Stimulated activated naive CD8-positive, alpha-beta T cell treated with anti-CD3 and anti-CD28 coated beads, Interleukin-15, Interleukin-2, amounts not matched to agents 100 ng/mL and 50 ng/mL, for 24 hours (primary cell): Measurements from ENCODE around the gene SSC5D.

Experiments used
- H3K27ac Mint-ChIP-seq: one replicate; pipeline ENCODE4 v1.8.0; 2021; ENCODE audit warnings: mild to moderate bottlenecking, mixed read lengths
- H3K27me3 Mint-ChIP-seq: one replicate; pipeline ENCODE4 v1.8.0; 2021; ENCODE audit warnings: mixed read lengths
- H3K36me3 Mint-ChIP-seq: one replicate; pipeline ENCODE4 v1.8.0; 2021; ENCODE audit warnings: low read depth, mixed read lengths
- H3K4me1 Mint-ChIP-seq: one replicate; pipeline ENCODE4 v1.8.0; 2021; ENCODE audit warnings: low read depth, mixed read lengths
- H3K4me3 Mint-ChIP-seq: one replicate; pipeline ENCODE4 v1.8.0; 2021; ENCODE audit warnings: mild to moderate bottlenecking, mixed read lengths
- H3K9me3 Mint-ChIP-seq: one replicate; pipeline ENCODE4 v1.8.0; 2021; ENCODE audit warnings: mixed read lengths

SSC5D gene

GRCh38 chr19:55539090-55539984, 51.1 kb downstream of the SSC5D start:
- H3K27me3 Mint-ChIP-seq, result no peaks in the 10 kb centered on the region
- peaks cover 3% of the 10 kb centered on the region for H3K9me3 Mint-ChIP-seq
- no peaks in the 10 kb centered on the region for H3K36me3 Mint-ChIP-seq
- no peak overlapping the region for H3K27ac Mint-ChIP-seq
- no peaks in the 10 kb centered on the region for H3K4me1 Mint-ChIP-seq
- no peak overlapping the region for H3K4me3 Mint-ChIP-seq

- H3K4me1 Mint-ChIP-seq, result no peaks in the 10 kb centered on the region
Measured at GRCh38 chr19:55540619-55541018, 52.4 kb downstream of the SSC5D start.

GRCh38 chr19:55541091-55541490, 52.9 kb downstream of the SSC5D start:
- H3K4me1 Mint-ChIP-seq, result no peaks in the 10 kb centered on the region
- H3K27ac Mint-ChIP-seq, result no peak overlapping the region
- H3K9me3 Mint-ChIP-seq, result peaks cover 3% of the 10 kb centered on the region
- H3K4me3 Mint-ChIP-seq, result no peak overlapping the region
- peaks cover 6% of the 10 kb centered on the region for H3K27me3 Mint-ChIP-seq
- H3K36me3 Mint-ChIP-seq, result no peaks in the 10 kb centered on the region

More at GRCh38 chr19:55540619-55541018, 52.4 kb downstream of the SSC5D start:
- Mint-ChIP-seq H3K36me3 (no peaks in the 10 kb centered on the region), H3K9me3 (peaks cover 3% of the 10 kb centered on the region), H3K4me3 (no peak overlapping the region), H3K27me3 (peaks cover 2% of the 10 kb centered on the region), H3K27ac (no peak overlapping the region)

GRCh38 chr19:55542292-55542855, 54.1 kb downstream of the SSC5D start:
- Mint-ChIP-seq H3K36me3 (no peaks in the 10 kb centered on the region), H3K27ac (no peak overlapping the region), H3K9me3 (peaks cover 3% of the 10 kb centered on the region), H3K27me3 (peaks cover 6% of the 10 kb centered on the region), H3K4me1 (no peaks in the 10 kb centered on the region), H3K4me3 (no peak overlapping the region)

GRCh38 chr19:55543567-55543966, 55.3 kb downstream of the SSC5D start:
- H3K36me3 Mint-ChIP-seq, result no peaks in the 10 kb centered on the region
- no peak overlapping the region for H3K4me3 Mint-ChIP-seq
- H3K27me3 Mint-ChIP-seq, result peaks cover 9% of the 10 kb centered on the region
- H3K9me3 Mint-ChIP-seq, result peaks cover 3% of the 10 kb centered on the region
- H3K4me1 Mint-ChIP-seq, result no peaks in the 10 kb centered on the region
- H3K27ac Mint-ChIP-seq, result no peak overlapping the region

- no peaks in the 10 kb centered on the region for H3K4me1 Mint-ChIP-seq
- H3K27me3 Mint-ChIP-seq, result peaks cover 9% of the 10 kb centered on the region
- no peak overlapping the region for H3K27ac Mint-ChIP-seq
- no peak overlapping the region for H3K4me3 Mint-ChIP-seq
- H3K9me3 Mint-ChIP-seq, result peaks cover 3% of the 10 kb centered on the region
- no peaks in the 10 kb centered on the region for H3K36me3 Mint-ChIP-seq
Measured at GRCh38 chr19:55544014-55544413, 55.8 kb downstream of the SSC5D start.

- Mint-ChIP-seq H3K27me3 (peaks cover 9% of the 10 kb centered on the region), H3K9me3 (peaks cover 3% of the 10 kb centered on the region), H3K36me3 (no peaks in the 10 kb centered on the region), H3K4me1 (no peaks in the 10 kb centered on the region), H3K27ac (no peak overlapping the region), H3K4me3 (no peak overlapping the region)
Measured at GRCh38 chr19:55544776-55545439, 56.7 kb downstream of the SSC5D start.

- Mint-ChIP-seq H3K27me3 (peaks cover 9% of the 10 kb centered on the region), H3K36me3 (no peaks in the 10 kb centered on the region), H3K4me3 (no peak within 1 kb of the TSS), H3K9me3 (peaks cover 3% of the 10 kb centered on the region), H3K27ac (no peak within 1 kb of the TSS), H3K4me1 (no peaks in the 10 kb centered on the region)
Measured at GRCh38 chr19:55545443-55545842, 57.2 kb downstream of the SSC5D start, which contains the start of gene SBK3. TSS of gene SBK3 (minus strand) at chr19:55545543. CDS start at chr19:55545543, 0 bp downstream.

- Mint-ChIP-seq H3K27ac (no peak overlapping the region), H3K4me3 (no peak overlapping the region), H3K9me3 (peaks cover 3% of the 10 kb centered on the region), H3K36me3 (no peaks in the 10 kb centered on the region), H3K4me1 (no peaks in the 10 kb centered on the region), H3K27me3 (peaks cover 9% of the 10 kb centered on the region)
Measured at GRCh38 chr19:55546011-55546410, 57.8 kb downstream of the SSC5D start.

GRCh38 chr19:55546822-55547614, 58.8 kb downstream of the SSC5D start:
- H3K36me3 Mint-ChIP-seq, result no peaks in the 10 kb centered on the region
- peaks cover 3% of the 10 kb centered on the region for H3K9me3 Mint-ChIP-seq
- H3K27ac Mint-ChIP-seq, result no peak overlapping the region
- no peak overlapping the region for H3K4me3 Mint-ChIP-seq
- no peaks in the 10 kb centered on the region for H3K4me1 Mint-ChIP-seq
- peaks cover 9% of the 10 kb centered on the region for H3K27me3 Mint-ChIP-seq

GRCh38 chr19:55549500-55550320, 61.5 kb downstream of the SSC5D start:
- peaks cover 13% of the 10 kb centered on the region for H3K27me3 Mint-ChIP-seq
- no peak overlapping the region for H3K4me3 Mint-ChIP-seq
- H3K36me3 Mint-ChIP-seq, result no peaks in the 10 kb centered on the region
- no peaks in the 10 kb centered on the region for H3K9me3 Mint-ChIP-seq
- H3K27ac Mint-ChIP-seq, result no peak overlapping the region
- H3K4me1 Mint-ChIP-seq, result no peaks in the 10 kb centered on the region

- Mint-ChIP-seq H3K4me3 (no peak overlapping the region), H3K36me3 (no peaks in the 10 kb centered on the region), H3K27ac (no peak overlapping the region), H3K9me3 (no peaks in the 10 kb centered on the region), H3K27me3 (peaks cover 13% of the 10 kb centered on the region), H3K4me1 (no peaks in the 10 kb centered on the region)
Measured at GRCh38 chr19:55550321-55550650, 62.0 kb downstream of the SSC5D start.

GRCh38 chr19:55552206-55552605, 64.0 kb downstream of the SSC5D start:
- Mint-ChIP-seq H3K4me1 (no peaks in the 10 kb centered on the region), H3K27me3 (peaks cover 7% of the 10 kb centered on the region), H3K9me3 (no peaks in the 10 kb centered on the region), H3K4me3 (no peak overlapping the region), H3K27ac (no peak overlapping the region), H3K36me3 (no peaks in the 10 kb centered on the region)

GRCh38 chr19:55552620-55553019, 64.4 kb downstream of the SSC5D start:
- H3K27ac Mint-ChIP-seq, result no peak overlapping the region
- H3K9me3 Mint-ChIP-seq, result no peaks in the 10 kb centered on the region
- no peaks in the 10 kb centered on the region for H3K4me1 Mint-ChIP-seq
- no peak overlapping the region for H3K4me3 Mint-ChIP-seq
- no peaks in the 10 kb centered on the region for H3K36me3 Mint-ChIP-seq
- H3K27me3 Mint-ChIP-seq, result peaks cover 7% of the 10 kb centered on the region
